ENCODE results near the gene DCC.

DNA sequence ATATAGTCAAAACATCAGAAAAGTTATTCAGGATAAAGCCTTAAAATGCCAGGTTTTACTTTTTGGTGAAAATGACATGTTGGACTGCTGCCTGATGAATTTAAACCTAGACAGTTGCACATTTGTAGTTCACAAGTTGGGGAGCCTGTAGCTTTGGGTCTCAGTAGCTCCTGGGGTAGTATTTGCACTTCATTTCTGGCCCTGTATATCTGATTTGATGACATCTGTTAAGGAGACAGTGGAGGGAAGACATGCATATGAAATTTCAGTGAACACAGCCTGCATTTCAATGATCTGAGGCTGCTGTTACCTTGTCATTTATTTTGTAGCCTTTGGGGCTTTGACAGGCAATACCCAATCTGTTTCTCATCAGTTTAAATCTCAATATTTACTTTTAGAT lies 156.4 kb downstream of the DCC start:
- TF ChIP-seq POLR2A (IDR thresholded peaks at IDR 0.05), result no peak
- TF ChIP-seq, protein P1, sequence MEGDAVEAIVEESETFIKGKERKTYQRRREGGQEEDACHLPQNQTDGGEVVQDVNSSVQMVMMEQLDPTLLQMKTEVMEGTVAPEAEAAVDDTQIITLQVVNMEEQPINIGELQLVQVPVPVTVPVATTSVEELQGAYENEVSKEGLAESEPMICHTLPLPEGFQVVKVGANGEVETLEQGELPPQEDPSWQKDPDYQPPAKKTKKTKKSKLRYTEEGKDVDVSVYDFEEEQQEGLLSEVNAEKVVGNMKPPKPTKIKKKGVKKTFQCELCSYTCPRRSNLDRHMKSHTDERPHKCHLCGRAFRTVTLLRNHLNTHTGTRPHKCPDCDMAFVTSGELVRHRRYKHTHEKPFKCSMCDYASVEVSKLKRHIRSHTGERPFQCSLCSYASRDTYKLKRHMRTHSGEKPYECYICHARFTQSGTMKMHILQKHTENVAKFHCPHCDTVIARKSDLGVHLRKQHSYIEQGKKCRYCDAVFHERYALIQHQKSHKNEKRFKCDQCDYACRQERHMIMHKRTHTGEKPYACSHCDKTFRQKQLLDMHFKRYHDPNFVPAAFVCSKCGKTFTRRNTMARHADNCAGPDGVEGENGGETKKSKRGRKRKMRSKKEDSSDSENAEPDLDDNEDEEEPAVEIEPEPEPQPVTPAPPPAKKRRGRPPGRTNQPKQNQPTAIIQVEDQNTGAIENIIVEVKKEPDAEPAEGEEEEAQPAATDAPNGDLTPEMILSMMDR (IDR thresholded peaks at IDR 0.05), result no peak
